ENCODE measurements around the gene HOXA6. TPM values are rescaled to one million over a fixed set of nuclear protein-coding genes. Genes with fewer than 3 reads are reported as not detected.

Gene HOXA6
- polyA plus RNA-seq, 1 experiment = 0.77 TPM

GRCh38 chr7:27145165-27145913, 2.2 kb downstream of the HOXA6 start:
- DNase-seq (ENCODE audit: low read depth) = no peak
- H3K27me3 ChIP-seq (ENCODE audit: control insufficient read depth, insufficient read depth, low read length) = no peaks in the 10 kb centered on the region
- ChIA-PET POLR2A (no interaction called here), CTCF (interaction anchor here (0.5 to 5.9 kb wide), 10 partner anchors 11 to 1279 kb away, joined by 3 to 59 read pairs (median 4); partner anchors contain the start of gene HOXA7)
- peaks cover 1% of the 10 kb centered on the region; the same call in 1 of the 2 replicates for H3K36me3 ChIP-seq (ENCODE audit: control insufficient read depth, insufficient read depth, low read length)
- no peak for TF ChIP-seq CTCF (IDR thresholded peaks at IDR 0.05; ENCODE audit: insufficient read depth, low read depth, low read length)
- H3K4me3 ChIP-seq (ENCODE audit: low read depth, low read length) = no peak overlapping the region

DNA sequence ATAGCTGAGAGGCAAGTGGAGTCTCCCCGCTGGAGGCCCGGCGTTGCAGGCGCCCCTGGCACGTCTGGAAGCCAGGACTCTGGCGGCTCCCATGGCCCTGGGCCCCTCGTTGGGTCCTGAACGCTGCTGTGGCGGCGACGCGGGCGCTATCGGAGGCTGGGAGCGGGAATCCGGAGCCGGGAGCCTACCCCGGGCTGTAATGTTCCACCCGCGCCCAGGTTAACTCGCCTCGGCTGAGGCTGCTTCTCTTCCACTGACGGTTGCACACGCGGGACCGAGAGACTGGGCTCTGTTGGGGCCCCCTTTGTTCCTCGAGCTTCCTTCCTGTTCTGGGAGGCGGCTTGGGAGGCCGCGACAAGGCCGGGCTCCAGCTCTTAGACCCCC, 2.8 kb downstream of the HOXA6 start:
- Histone ChIP-seq H3K27me3 (ENCODE audit: control insufficient read depth, insufficient read depth, low read length) (no peaks in the 10 kb centered on the region), H3K4me3 (ENCODE audit: low read depth, low read length) (no peak overlapping the region), H3K36me3 (ENCODE audit: control insufficient read depth, insufficient read depth, low read length) (peaks cover 1% of the 10 kb centered on the region; the same call in 1 of the 2 replicates)
- no peak for DNase-seq (ENCODE audit: low read depth)
- POLR2A ChIA-PET = no interaction called here
- TF ChIP-seq CTCF (IDR thresholded peaks at IDR 0.05; ENCODE audit: insufficient read depth, low read depth, low read length) = no peak
- CTCF ChIA-PET = interaction anchor here (0.9 to 5.9 kb wide), 18 partner anchors 11 to 469 kb away, joined by 3 to 59 read pairs (median 4); partner anchors contain the start of genes HOXA4 and HOXA7

DNA sequence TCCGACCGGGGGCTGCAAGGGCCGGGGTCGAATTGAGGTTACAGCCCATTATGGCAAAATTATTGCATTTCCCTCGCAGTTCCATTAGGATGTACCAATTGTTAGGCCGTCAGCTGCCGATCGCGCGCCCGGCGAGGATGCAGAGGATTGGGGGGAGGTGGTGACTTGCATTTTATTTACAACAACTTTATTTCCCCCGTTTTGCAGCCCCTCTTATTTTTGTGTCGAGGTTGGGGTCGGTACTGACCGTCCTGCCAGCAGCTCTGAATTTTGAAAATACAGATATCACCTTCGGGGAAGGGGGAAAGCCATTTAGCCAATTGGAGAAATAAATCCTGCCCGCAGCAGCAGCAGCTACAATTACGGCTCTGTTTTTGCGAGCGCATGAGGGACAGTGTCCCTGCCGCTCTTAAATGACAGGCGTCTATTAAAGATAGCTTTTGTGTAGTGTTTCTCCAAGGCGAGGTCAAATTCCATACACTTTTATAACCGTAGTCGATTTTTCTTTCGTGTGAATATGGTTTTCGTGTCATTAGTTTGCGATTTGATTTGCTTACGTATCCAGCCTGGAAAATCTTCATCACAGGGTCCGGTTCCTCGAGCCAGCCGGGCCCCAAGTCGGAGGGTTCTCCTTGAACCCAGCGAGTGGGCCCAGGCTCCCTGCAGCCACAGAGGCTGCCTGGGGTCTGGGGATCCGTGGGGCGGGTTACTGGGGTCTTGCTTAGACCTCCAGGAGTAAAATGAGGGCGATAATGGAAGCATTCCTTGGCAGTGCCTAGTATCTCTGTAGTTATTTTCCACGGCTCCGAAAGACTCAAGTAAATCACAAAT, 3.4 kb downstream of the HOXA6 start:
- ChIA-PET POLR2A (no interaction called here), CTCF (interaction anchor here (0.5 to 5.9 kb wide), 37 partner anchors 8 to 1248 kb away, joined by 3 to 59 read pairs (median 4); partner anchors contain the start of genes HOXA3, HOXA4 and HOXA7)
- TF ChIP-seq CTCF (IDR thresholded peaks at IDR 0.05; ENCODE audit: insufficient read depth, low read depth, low read length) = peak; percentile 71; the same call in 1 of the 2 replicates
- H3K36me3 ChIP-seq (ENCODE audit: control insufficient read depth, insufficient read depth, low read length) = peaks cover 1% of the 10 kb centered on the region; the same call in 1 of the 2 replicates
- no peak for DNase-seq (ENCODE audit: low read depth)
- H3K27me3 ChIP-seq (ENCODE audit: control insufficient read depth, insufficient read depth, low read length) = no peaks in the 10 kb centered on the region
- H3K4me3 ChIP-seq (ENCODE audit: low read depth, low read length) = no peak overlapping the region

- CTCF ChIA-PET = interaction anchor here (0.6 to 5.9 kb wide), 35 partner anchors 9 to 1247 kb away, joined by 3 to 59 read pairs (median 4); partner anchors contain the start of genes HOXA3, HOXA4 and HOXA7
- no peak for DNase-seq (ENCODE audit: low read depth)
- POLR2A ChIA-PET = interaction anchor here (0.6 kb wide), 2 partner anchors 13 to 432 kb away, joined by 3 to 4 read pairs; partner anchors contain the start of gene HOXA7
- no peak; the same call in 1 of the 2 replicates for TF ChIP-seq CTCF (IDR thresholded peaks at IDR 0.05; ENCODE audit: insufficient read depth, low read depth, low read length)
- Histone ChIP-seq H3K27me3 (ENCODE audit: control insufficient read depth, insufficient read depth, low read length) (no peaks in the 10 kb centered on the region), H3K4me3 (ENCODE audit: low read depth, low read length) (peak within 1 kb of the TSS; percentile 50), H3K36me3 (ENCODE audit: control insufficient read depth, insufficient read depth, low read length) (peaks cover 1% of the 10 kb centered on the region; the same call in 1 of the 2 replicates)
Observed at GRCh38 chr7:27143023-27143949, 4.3 kb downstream of the HOXA6 start, which contains the start of gene HOXA5. Gene HOXA5, minus strand, starts transcription at chr7:27143681. Its CDS starts 74 bp downstream, at chr7:27143607.

Data from BJ (cell line).